ENCODE results near the gene CPZ.

The CPZ gene

GRCh38 chr4:8556341-8557150, 36.0 kb upstream of the CPZ start:
- Histone ChIP-seq H4K20me1 (ENCODE audit: insufficient read depth, low read length) (no peaks in the 10 kb centered on the region), H3K4me2 (ENCODE audit: low read length) (no peak overlapping the region), H3K9me2 (ENCODE audit: low read depth, low read length) (no peaks in the 10 kb centered on the region), H3K36me3 (ENCODE audit: insufficient read depth, low read length) (no peaks in the 10 kb centered on the region), H3K4me1 (ENCODE audit: insufficient read depth, low read length, severe bottlenecking) (no peaks in the 10 kb centered on the region), H2AFZ (ENCODE audit: low read length) (no peak overlapping the region), H3K4me3 (ENCODE audit: low read depth, low read length, poor library complexity, severe bottlenecking) (no peak overlapping the region), H3K9me3 (ENCODE audit: low read length) (no peaks in the 10 kb centered on the region), H3K27ac (ENCODE audit: low read depth, low read length, poor library complexity, severe bottlenecking) (no peak overlapping the region), H3F3A (ENCODE audit: insufficient read depth, low read length) (no peaks in the 10 kb centered on the region), H3K79me2 (ENCODE audit: insufficient read depth, low read length) (no peaks in the 10 kb centered on the region), H3K27me3 (ENCODE audit: insufficient read depth, low read length) (no peaks in the 10 kb centered on the region), H3K9ac (ENCODE audit: low read length) (no peak overlapping the region)
- TF ChIP-seq CTCF (IDR thresholded peaks at IDR 0.05; ENCODE audit: low read length), result no peak
- TF ChIP-seq EZH2 (IDR thresholded peaks at IDR 0.05; ENCODE audit: borderline replicate concordance, low read length), result no peak

GRCh38 chr4:8557151-8558076, 35.2 kb upstream of the CPZ start:
- Histone ChIP-seq H3K9me2 (ENCODE audit: low read depth, low read length) (no peaks in the 10 kb centered on the region), H2AFZ (ENCODE audit: low read length) (no peak overlapping the region), H3K27me3 (ENCODE audit: insufficient read depth, low read length) (no peaks in the 10 kb centered on the region), H3K4me3 (ENCODE audit: low read depth, low read length, poor library complexity, severe bottlenecking) (no peak overlapping the region), H3K9ac (ENCODE audit: low read length) (no peak overlapping the region), H3F3A (ENCODE audit: insufficient read depth, low read length) (no peaks in the 10 kb centered on the region), H3K4me2 (ENCODE audit: low read length) (no peak overlapping the region), H3K9me3 (ENCODE audit: low read length) (no peaks in the 10 kb centered on the region), H3K4me1 (ENCODE audit: insufficient read depth, low read length, severe bottlenecking) (no peaks in the 10 kb centered on the region), H4K20me1 (ENCODE audit: insufficient read depth, low read length) (no peaks in the 10 kb centered on the region), H3K27ac (ENCODE audit: low read depth, low read length, poor library complexity, severe bottlenecking) (no peak overlapping the region), H3K36me3 (ENCODE audit: insufficient read depth, low read length) (no peaks in the 10 kb centered on the region), H3K79me2 (ENCODE audit: insufficient read depth, low read length) (no peaks in the 10 kb centered on the region)
- TF ChIP-seq EZH2 (IDR thresholded peaks at IDR 0.05; ENCODE audit: borderline replicate concordance, low read length) (no peak), CTCF (IDR thresholded peaks at IDR 0.05; ENCODE audit: low read length) (no peak)

- Histone ChIP-seq H3K4me2 (ENCODE audit: low read length) (no peak overlapping the region), H3K4me3 (ENCODE audit: low read depth, low read length, poor library complexity, severe bottlenecking) (no peak overlapping the region), H3K36me3 (ENCODE audit: insufficient read depth, low read length) (no peaks in the 10 kb centered on the region), H3K27me3 (ENCODE audit: insufficient read depth, low read length) (no peaks in the 10 kb centered on the region), H3K9ac (ENCODE audit: low read length) (no peak overlapping the region), H4K20me1 (ENCODE audit: insufficient read depth, low read length) (no peaks in the 10 kb centered on the region), H3K9me2 (ENCODE audit: low read depth, low read length) (no peaks in the 10 kb centered on the region), H3K4me1 (ENCODE audit: insufficient read depth, low read length, severe bottlenecking) (no peaks in the 10 kb centered on the region), H3K9me3 (ENCODE audit: low read length) (no peaks in the 10 kb centered on the region), H3F3A (ENCODE audit: insufficient read depth, low read length) (no peaks in the 10 kb centered on the region), H2AFZ (ENCODE audit: low read length) (no peak overlapping the region), H3K27ac (ENCODE audit: low read depth, low read length, poor library complexity, severe bottlenecking) (no peak overlapping the region), H3K79me2 (ENCODE audit: insufficient read depth, low read length) (no peaks in the 10 kb centered on the region)
- TF ChIP-seq EZH2 (IDR thresholded peaks at IDR 0.05; ENCODE audit: borderline replicate concordance, low read length) (no peak), CTCF (IDR thresholded peaks at IDR 0.05; ENCODE audit: low read length) (no peak)
Measured at GRCh38 chr4:8558080-8558960, 34.2 kb upstream of the CPZ start.

All from OCI-LY1 (cell line).